ENCODE measurements around the gene INPP5A. TPM values are rescaled to one million over a fixed set of nuclear protein-coding genes. Genes with fewer than 3 reads are reported as not detected.
A peak's percentile ranks its signal among the peaks of the same experiment; 100 is the strongest.

The INPP5A gene
- polyA plus RNA-seq, 4 donors = 21.1 to 25.0 (median 22.8) TPM

GRCh38 chr10:132626761-132627665 lies 89.4 kb downstream of the INPP5A start:
- Histone ChIP-seq H3K27me3 (ENCODE audit: control insufficient read depth in 3 of 3, insufficient read depth in 3 of 3, low read length in 3 of 3) (no peaks in the 10 kb centered on the region), H3K9me3 (ENCODE audit: control insufficient read depth in 2 of 2, insufficient read depth in 1 of 2, low read depth in 1 of 2, low read length in 1 of 2) (no peaks in the 10 kb centered on the region), H3K4me1 (ENCODE audit: control insufficient read depth in 3 of 3, insufficient read depth in 2 of 3, low read depth in 1 of 3, low read length in 2 of 3) (peaks cover 3 to 30% (median 13%) of the 10 kb centered on the region in 3 donors), H3K36me3 (ENCODE audit: control insufficient read depth in 3 of 3, insufficient read depth in 2 of 3, low read depth in 1 of 3, low read length in 3 of 3) (peaks cover 0 to 4% (median 0%) of the 10 kb centered on the region in 3 donors), H3K4me3 (ENCODE audit: low read depth in 1 of 3, low read length in 3 of 3) (no peak overlapping the region), H3K27ac (ENCODE audit: low read depth in 1 of 3, low read length in 2 of 3) (peak overlapping the region in 2 of 3 donors; percentile 67 to 86)
- WGBS, 3 donors = 56 to 81% (median 72%) methylated on average over 35 to 36 of the region's 36 CpGs
- DNase-seq = no peak
- FAIRE-seq = no peak

GRCh38 chr10:132627666-132628531 lies 90.3 kb downstream of the INPP5A start:
- Histone ChIP-seq H3K9me3 (ENCODE audit: control insufficient read depth in 2 of 2, insufficient read depth in 1 of 2, low read depth in 1 of 2, low read length in 1 of 2) (no peaks in the 10 kb centered on the region), H3K27me3 (ENCODE audit: control insufficient read depth in 3 of 3, insufficient read depth in 3 of 3, low read length in 3 of 3) (no peaks in the 10 kb centered on the region), H3K36me3 (ENCODE audit: control insufficient read depth in 3 of 3, insufficient read depth in 2 of 3, low read depth in 1 of 3, low read length in 3 of 3) (peaks cover 0 to 7% (median 0%) of the 10 kb centered on the region in 3 donors), H3K4me1 (ENCODE audit: control insufficient read depth in 3 of 3, insufficient read depth in 2 of 3, low read depth in 1 of 3, low read length in 2 of 3) (peaks cover 3 to 33% (median 13%) of the 10 kb centered on the region in 3 donors), H3K27ac (ENCODE audit: low read depth in 1 of 3, low read length in 2 of 3) (peak overlapping the region; percentile 0 to 86 (median 67)), H3K4me3 (ENCODE audit: low read depth in 1 of 3, low read length in 3 of 3) (no peak overlapping the region)
- no peak for FAIRE-seq
- WGBS, 3 donors = 17 to 37% (median 29%) methylated on average over 31 to 32 of the region's 32 CpGs
- DNase-seq = peak; percentile 37 to 76

- FAIRE-seq = no peak
- peak in 1 of 2 donors; percentile 32 for DNase-seq
- 64 to 72% (median 65%) methylated on average over 21 of the region's 21 CpGs for WGBS, 3 donors
- Histone ChIP-seq H3K27me3 (ENCODE audit: control insufficient read depth in 3 of 3, insufficient read depth in 3 of 3, low read length in 3 of 3) (no peaks in the 10 kb centered on the region), H3K4me1 (ENCODE audit: control insufficient read depth in 3 of 3, insufficient read depth in 2 of 3, low read depth in 1 of 3, low read length in 2 of 3) (peaks cover 4 to 33% (median 13%) of the 10 kb centered on the region in 3 donors), H3K4me3 (ENCODE audit: low read depth in 1 of 3, low read length in 3 of 3) (no peak overlapping the region), H3K36me3 (ENCODE audit: control insufficient read depth in 3 of 3, insufficient read depth in 2 of 3, low read depth in 1 of 3, low read length in 3 of 3) (peaks cover 0 to 8% (median 0%) of the 10 kb centered on the region in 3 donors), H3K9me3 (ENCODE audit: control insufficient read depth in 2 of 2, insufficient read depth in 1 of 2, low read depth in 1 of 2, low read length in 1 of 2) (no peaks in the 10 kb centered on the region), H3K27ac (ENCODE audit: low read depth in 1 of 3, low read length in 2 of 3) (peak overlapping the region in 2 of 3 donors; percentile 47 to 54)
Measured at GRCh38 chr10:132628966-132629900, 91.6 kb downstream of the INPP5A start.

- DNase-seq (no peak), FAIRE-seq (no peak)
- H3K4me1 ChIP-seq (ENCODE audit: control insufficient read depth in 3 of 3, insufficient read depth in 2 of 3, low read depth in 1 of 3, low read length in 2 of 3) = peaks cover 7 to 33% (median 13%) of the 10 kb centered on the region in 3 donors
- 91 to 99% (median 96%) methylated on average over 5 of the region's 5 CpGs for WGBS, 3 donors
- no peak overlapping the region for H3K4me3 ChIP-seq (ENCODE audit: low read depth in 1 of 3, low read length in 3 of 3)
- peaks cover 0 to 8% (median 0%) of the 10 kb centered on the region in 3 donors for H3K36me3 ChIP-seq (ENCODE audit: control insufficient read depth in 3 of 3, insufficient read depth in 2 of 3, low read depth in 1 of 3, low read length in 3 of 3)
- H3K9me3 ChIP-seq (ENCODE audit: control insufficient read depth in 2 of 2, insufficient read depth in 1 of 2, low read depth in 1 of 2, low read length in 1 of 2) = no peaks in the 10 kb centered on the region
- H3K27ac ChIP-seq (ENCODE audit: low read depth in 1 of 3, low read length in 2 of 3) = peak overlapping the region in 1 of 3 donors; percentile 11
- H3K27me3 ChIP-seq (ENCODE audit: control insufficient read depth in 3 of 3, insufficient read depth in 3 of 3, low read length in 3 of 3) = no peaks in the 10 kb centered on the region
Measured at GRCh38 chr10:132630156-132630555, 92.6 kb downstream of the INPP5A start.

- no peak for FAIRE-seq
- 84 to 90% (median 89%) methylated on average over 20 to 24 of the region's 24 CpGs for WGBS, 3 donors
- Histone ChIP-seq H3K9me3 (ENCODE audit: control insufficient read depth in 2 of 2, insufficient read depth in 1 of 2, low read depth in 1 of 2, low read length in 1 of 2) (no peaks in the 10 kb centered on the region), H3K36me3 (ENCODE audit: control insufficient read depth in 3 of 3, insufficient read depth in 2 of 3, low read depth in 1 of 3, low read length in 3 of 3) (peaks cover 0 to 8% (median 0%) of the 10 kb centered on the region in 3 donors), H3K4me3 (ENCODE audit: low read depth in 1 of 3, low read length in 3 of 3) (no peak overlapping the region), H3K4me1 (ENCODE audit: control insufficient read depth in 3 of 3, insufficient read depth in 2 of 3, low read depth in 1 of 3, low read length in 2 of 3) (peaks cover 7 to 33% (median 13%) of the 10 kb centered on the region in 3 donors), H3K27ac (ENCODE audit: low read depth in 1 of 3, low read length in 2 of 3) (peak overlapping the region in 2 of 3 donors; percentile 75 to 81), H3K27me3 (ENCODE audit: control insufficient read depth in 3 of 3, insufficient read depth in 3 of 3, low read length in 3 of 3) (no peaks in the 10 kb centered on the region)
- no peak for DNase-seq
Measured at GRCh38 chr10:132630666-132631337, 93.2 kb downstream of the INPP5A start.

- Histone ChIP-seq H3K27ac (ENCODE audit: low read depth in 1 of 3, low read length in 2 of 3) (peak overlapping the region in 2 of 3 donors; percentile 75 to 81), H3K4me1 (ENCODE audit: control insufficient read depth in 3 of 3, insufficient read depth in 2 of 3, low read depth in 1 of 3, low read length in 2 of 3) (peaks cover 7 to 33% (median 13%) of the 10 kb centered on the region in 3 donors)
- 66 to 90% (median 74%) methylated on average over 18 of the region's 18 CpGs for WGBS, 3 donors
Measured at GRCh38 chr10:132631338-132631735, 93.8 kb downstream of the INPP5A start.

GRCh38 chr10:132632091-132632561 lies 94.5 kb downstream of the INPP5A start:
- Histone ChIP-seq H3K4me1 (ENCODE audit: control insufficient read depth in 3 of 3, insufficient read depth in 2 of 3, low read depth in 1 of 3, low read length in 2 of 3) (peaks cover 7 to 32% (median 13%) of the 10 kb centered on the region in 3 donors), H3K4me3 (ENCODE audit: low read depth in 1 of 3, low read length in 3 of 3) (no peak overlapping the region), H3K36me3 (ENCODE audit: control insufficient read depth in 3 of 3, insufficient read depth in 2 of 3, low read depth in 1 of 3, low read length in 3 of 3) (peaks cover 0 to 10% (median 0%) of the 10 kb centered on the region in 3 donors), H3K9me3 (ENCODE audit: control insufficient read depth in 2 of 2, insufficient read depth in 1 of 2, low read depth in 1 of 2, low read length in 1 of 2) (no peaks in the 10 kb centered on the region), H3K27ac (ENCODE audit: low read depth in 1 of 3, low read length in 2 of 3) (peak overlapping the region in 2 of 3 donors; percentile 75 to 81), H3K27me3 (ENCODE audit: control insufficient read depth in 3 of 3, insufficient read depth in 3 of 3, low read length in 3 of 3) (no peaks in the 10 kb centered on the region)
- 75 to 84% (median 84%) methylated on average over 13 of the region's 13 CpGs for WGBS, 3 donors
- no peak for FAIRE-seq
- no peak for DNase-seq

More at GRCh38 chr10:132631338-132631735, 93.8 kb downstream of the INPP5A start:
- H3K27me3 ChIP-seq (ENCODE audit: control insufficient read depth in 3 of 3, insufficient read depth in 3 of 3, low read length in 3 of 3) = no peaks in the 10 kb centered on the region
- FAIRE-seq = no peak
- H3K36me3 ChIP-seq (ENCODE audit: control insufficient read depth in 3 of 3, insufficient read depth in 2 of 3, low read depth in 1 of 3, low read length in 3 of 3) = peaks cover 0 to 8% (median 0%) of the 10 kb centered on the region in 3 donors
- H3K4me3 ChIP-seq (ENCODE audit: low read depth in 1 of 3, low read length in 3 of 3) = no peak overlapping the region
- no peaks in the 10 kb centered on the region for H3K9me3 ChIP-seq (ENCODE audit: control insufficient read depth in 2 of 2, insufficient read depth in 1 of 2, low read depth in 1 of 2, low read length in 1 of 2)
- peak in 1 of 2 donors; percentile 19 for DNase-seq
